SKM-1 treated with dmso at 0.1 percent for 144 hours (cell line): ENCODE results near the gene MAPK13.
A peak's percentile ranks its signal among the peaks of the same experiment; 100 is the strongest.
"Not testable (repeated sequence)": the region's sequence is repeated elsewhere in the genome, so short reads cannot be mapped to it uniquely, and the experiment has no call there.

Experiments
- DNase-seq: peaks from one replicate; lab custom pipeline; 2025; ENCODE audit not compliant: unreplicated experiment; lab: John Stamatoyannopoulos, UW

MAPK13 gene

GRCh38 chr6:36126553-36127458 is 3.5 kb upstream of the MAPK13 start:
- no peak for DNase-seq

- DNase-seq = no peak
Observed at GRCh38 chr6:36127462-36128016, 2.8 kb upstream of the MAPK13 start.

- no peak for DNase-seq
Observed at GRCh38 chr6:36128073-36128472, 2.2 kb upstream of the MAPK13 start.

- DNase-seq = no peak
Observed at GRCh38 chr6:36128793-36129192, 1.5 kb upstream of the MAPK13 start.

GRCh38 chr6:36129334-36129733 is 979 bp upstream of the MAPK13 start:
- DNase-seq = not testable (repeated sequence)

GRCh38 chr6:36130667-36131510 is 576 bp downstream of the MAPK13 start:
- no peak for DNase-seq

GRCh38 chr6:36131511-36132245 is 1.4 kb downstream of the MAPK13 start:
- DNase-seq = no peak

GRCh38 chr6:36132246-36132895 is 2.1 kb downstream of the MAPK13 start:
- no peak for DNase-seq

GRCh38 chr6:36133148-36133547 is 2.8 kb downstream of the MAPK13 start:
- no peak for DNase-seq

- no peak for DNase-seq
Observed at GRCh38 chr6:36133912-36134311, 3.6 kb downstream of the MAPK13 start.

GRCh38 chr6:36135053-36135731 is 4.9 kb downstream of the MAPK13 start:
- DNase-seq = no peak

- DNase-seq = no peak
Observed at GRCh38 chr6:36136034-36136433, 5.7 kb downstream of the MAPK13 start.

- DNase-seq = no peak
Observed at GRCh38 chr6:36136551-36136950, 6.2 kb downstream of the MAPK13 start.

GRCh38 chr6:36138667-36139066 is 8.4 kb downstream of the MAPK13 start:
- DNase-seq = no peak

GRCh38 chr6:36139431-36139830 is 9.1 kb downstream of the MAPK13 start:
- DNase-seq = no peak

GRCh38 chr6:36139991-36140710 is 9.8 kb downstream of the MAPK13 start:
- no peak for DNase-seq

- DNase-seq = peak; percentile 20
Observed at GRCh38 chr6:36141091-36141490, 10.8 kb downstream of the MAPK13 start.

- no peak for DNase-seq
Observed at GRCh38 chr6:36141961-36142360, 11.6 kb downstream of the MAPK13 start.
